GM18498 (cell line): ENCODE results near the gene MCM5.
"Not testable (repeated sequence)": the region's sequence is repeated elsewhere in the genome, so short reads cannot be mapped to it uniquely, and the experiment has no call there.

Source experiments
- ATAC-seq: cut with Tn5 transposase; IDR thresholded peaks from one replicate; pipeline ENCODE4 v1.9.1; 2021; ENCODE audit warnings: mild to moderate bottlenecking, moderate library complexity; ENCODE audit not compliant: unreplicated experiment

The MCM5 gene

GRCh38 chr22:35470903-35471321 is 71.0 kb downstream of the MCM5 start:
- ATAC-seq: no peak

GRCh38 chr22:35471566-35471965 is 71.6 kb downstream of the MCM5 start:
- ATAC-seq: not testable (repeated sequence)

- no peak for ATAC-seq
Observed at GRCh38 chr22:35472488-35472887, 72.5 kb downstream of the MCM5 start.

GRCh38 chr22:35473971-35474370 is 74.0 kb downstream of the MCM5 start:
- ATAC-seq: no peak
